Measurements from ENCODE around the gene SF3B1. TPM values are rescaled to one million over a fixed set of nuclear protein-coding genes. Genes with fewer than 3 reads are reported as not detected.

Gene SF3B1
- total and polyA plus RNA-seq, 10 of the 15 experiments (the other 5 are each of a cell fraction or from before 2014, with no cell fraction given), result 163 to 565 (median 239) TPM

DNA sequence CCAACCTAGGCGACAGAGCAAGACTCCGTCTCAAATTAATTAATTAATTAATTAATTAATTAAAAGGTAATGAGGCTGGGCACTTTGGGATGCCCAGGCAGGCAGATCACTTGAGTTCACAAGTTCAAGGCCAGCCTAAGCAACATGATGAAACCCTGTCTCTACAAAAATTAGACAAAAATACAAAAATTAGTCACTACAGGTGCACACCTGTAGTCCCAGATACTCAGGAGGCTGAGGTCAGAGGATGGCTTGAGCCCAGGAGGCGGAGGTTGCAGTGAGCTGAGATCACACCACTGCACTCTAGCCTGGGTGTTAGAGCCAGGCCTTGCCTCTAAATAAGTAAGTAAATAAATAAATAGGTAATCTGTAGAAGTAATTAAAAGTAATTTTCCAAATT lies 6.8 kb downstream of the SF3B1 start:
- H2AFZ ChIP-seq (ENCODE audit: control insufficient read depth, low read depth, low read length), result no peak overlapping the region
- no peak overlapping the region for H3K27ac ChIP-seq (ENCODE audit: control insufficient read depth, insufficient read depth)
- 0 out of 2 replicates have a peak overlapping the region, but pooled peaks have one; percentile 23 for H3K4me2 ChIP-seq (ENCODE audit: control insufficient read depth, insufficient read depth)
- peaks cover 15% of the 10 kb centered on the region for H4K20me1 ChIP-seq (ENCODE audit: control insufficient read depth, insufficient read depth)
- in situ Hi-C loops (cut with MboI) (no loop called here), intact Hi-C loops (cut with micrococcal nuclease; ENCODE audit: unreplicated experiment) (loop anchor here (2.0 kb wide), 1 partner anchor 69 kb away; no protein-coding TSS in a partner anchor)
- H3K36me3 ChIP-seq (ENCODE audit: control insufficient read depth in 2 of 2, insufficient read depth in 2 of 2, low read length in 1 of 2), result peaks cover 0 to 10% of the 10 kb centered on the region in 2 experiments; a peak in 3 of 4 replicates
- 0 out of 2 replicates have a peak, but pooled peaks cover 3% of the 10 kb centered on the region for H3K4me1 ChIP-seq (ENCODE audit: control insufficient read depth, insufficient read depth, low read length)
- no peak overlapping the region for H3K4me3 ChIP-seq
- FAIRE-seq, result no peak
- peaks cover 95% of the 10 kb centered on the region for H3K79me2 ChIP-seq (ENCODE audit: control insufficient read depth, insufficient read depth, low read length)
- 94% methylated on average over 3 of the region's 3 CpGs for WGBS (ENCODE audit: insufficient coverage, insufficient replicate concordance, low lambda C conversion rate, missing lambda C conversion rate)
- no TSS peak for BruUV-seq (replicated peaks)
- ChIA-PET SMC1A (ENCODE audit: uncharacterized antibody, unreplicated experiment) (interaction anchor here (0.7 kb wide), 1 partner anchor 25 kb away, joined by 3 read pairs; no protein-coding TSS in a partner anchor), RAD21 (ENCODE audit: unreplicated experiment) (no interaction called here), POLR2A (interaction anchor here (1.4 kb wide), 1 partner anchor 27 kb away, joined by 3 read pairs; no protein-coding TSS in a partner anchor), CTCF (no interaction called here)
- H3K9me3 ChIP-seq (replicated peaks; ENCODE audit: control insufficient read depth, insufficient read depth, low read length), result no peaks in the 10 kb centered on the region
- DNase-seq (ENCODE audit: low read depth, low spot score), result no peak
- no peak for TF ChIP-seq CHD4 (IDR thresholded peaks at IDR 0.05)
- no peak overlapping the region for H3K9ac ChIP-seq (ENCODE audit: control insufficient read depth, insufficient read depth, low read length)
- ATAC-seq, result no peak
- no peaks in the 10 kb centered on the region for H3K27me3 ChIP-seq (replicated peaks in 1 of 2; ENCODE audit: control insufficient read depth in 2 of 2, insufficient read depth in 2 of 2, low read length in 1 of 2)

DNA sequence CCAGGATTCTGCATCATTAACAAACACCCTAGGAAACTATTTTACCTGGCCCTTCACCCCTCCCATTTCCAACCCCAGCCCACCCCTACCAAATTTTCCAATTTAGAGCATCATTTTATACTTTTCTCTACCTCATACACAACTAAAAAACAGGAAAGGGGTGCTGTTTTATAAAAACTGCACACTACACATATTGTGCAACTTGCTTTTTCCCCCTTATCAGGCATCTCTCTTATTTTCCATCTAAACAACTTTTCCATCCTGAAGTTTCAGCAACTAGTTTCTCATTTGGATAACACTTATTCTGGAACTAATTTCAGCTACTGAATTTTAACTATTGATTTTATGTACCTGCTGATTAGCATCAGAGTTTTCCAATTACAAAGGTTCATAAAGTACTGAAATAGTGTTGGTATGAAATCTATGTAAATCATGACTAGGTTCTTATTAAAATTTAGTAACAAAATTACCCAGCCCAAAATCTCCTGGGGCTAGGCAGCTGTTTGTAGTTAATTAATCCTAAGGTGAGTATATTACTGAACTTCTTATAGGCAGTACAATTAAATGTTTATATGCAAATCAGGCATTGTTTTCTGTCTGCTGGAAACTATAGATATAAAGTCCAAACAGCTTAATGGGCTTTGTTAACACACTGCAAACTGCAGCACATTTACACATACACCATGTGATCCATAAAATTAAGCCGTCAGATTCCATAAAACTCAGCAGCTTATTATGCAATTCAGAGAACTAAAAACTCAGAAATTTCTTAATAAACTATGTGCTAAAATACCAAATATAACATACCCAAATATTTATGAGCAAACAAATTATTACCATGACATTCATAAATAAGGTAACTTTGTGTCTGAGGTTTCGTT lies 7.9 kb downstream of the SF3B1 start:
- in situ Hi-C loops (cut with MboI), result no loop called here
- Histone ChIP-seq H3K4me2 (ENCODE audit: control insufficient read depth, insufficient read depth) (peak overlapping the region; percentile 38; the same call in 1 of the 2 replicates), H3K9ac (ENCODE audit: control insufficient read depth, insufficient read depth, low read length) (peak overlapping the region; percentile 6; the same call in 1 of the 2 replicates), H3K27me3 (replicated peaks in 1 of 2; ENCODE audit: control insufficient read depth in 2 of 2, insufficient read depth in 2 of 2, low read length in 1 of 2) (no peaks in the 10 kb centered on the region), H2AFZ (ENCODE audit: control insufficient read depth, low read depth, low read length) (no peak overlapping the region), H3K36me3 (ENCODE audit: control insufficient read depth in 2 of 2, insufficient read depth in 2 of 2, low read length in 1 of 2) (peaks cover 0 to 15% of the 10 kb centered on the region in 2 experiments; a peak in 3 of 4 replicates), H3K27ac (ENCODE audit: control insufficient read depth, insufficient read depth) (no peak overlapping the region), H3K79me2 (ENCODE audit: control insufficient read depth, insufficient read depth, low read length) (peaks cover 90% of the 10 kb centered on the region), H3K9me3 (replicated peaks; ENCODE audit: control insufficient read depth, insufficient read depth, low read length) (no peaks in the 10 kb centered on the region), H3K4me1 (ENCODE audit: control insufficient read depth, insufficient read depth, low read length) (0 out of 2 replicates have a peak, but pooled peaks cover 3% of the 10 kb centered on the region), H4K20me1 (ENCODE audit: control insufficient read depth, insufficient read depth) (peaks cover 15% of the 10 kb centered on the region), H3K4me3 (no peak overlapping the region)
- ChIA-PET CTCF (interaction anchor here (0.7 kb wide), 1 partner anchor 32 kb away, joined by 3 read pairs; no protein-coding TSS in a partner anchor), RAD21 (ENCODE audit: unreplicated experiment) (interaction anchor here (0.8 kb wide), 1 partner anchor 15 kb away, joined by 4 read pairs; no protein-coding TSS in a partner anchor), SMC1A (ENCODE audit: uncharacterized antibody, unreplicated experiment) (interaction anchor here (0.7 kb wide), 2 partner anchors 24 to 78 kb away, joined by 3 read pairs; no protein-coding TSS in a partner anchor), POLR2A (no interaction called here)
- WGBS (ENCODE audit: insufficient coverage, insufficient replicate concordance, low lambda C conversion rate, missing lambda C conversion rate), result 67% methylated on average over 2 of the region's 2 CpGs
- DNase-seq (ENCODE audit: low read depth, low spot score) (no peak), FAIRE-seq (no peak), ATAC-seq (no peak)
- TF ChIP-seq TCF3 (IDR thresholded peaks at IDR 0.05; ENCODE audit: borderline replicate concordance, insufficient read depth, low read depth, low read length), result no peak
- TF ChIP-seq PAX5 (IDR thresholded peaks at IDR 0.05; ENCODE audit: borderline replicate concordance, low read depth, low read length), result no peak
- TF ChIP-seq GATAD2B (conservative IDR thresholded peaks at IDR 0.05; ENCODE audit: low read depth), result no peak
- TF ChIP-seq, protein P1, sequence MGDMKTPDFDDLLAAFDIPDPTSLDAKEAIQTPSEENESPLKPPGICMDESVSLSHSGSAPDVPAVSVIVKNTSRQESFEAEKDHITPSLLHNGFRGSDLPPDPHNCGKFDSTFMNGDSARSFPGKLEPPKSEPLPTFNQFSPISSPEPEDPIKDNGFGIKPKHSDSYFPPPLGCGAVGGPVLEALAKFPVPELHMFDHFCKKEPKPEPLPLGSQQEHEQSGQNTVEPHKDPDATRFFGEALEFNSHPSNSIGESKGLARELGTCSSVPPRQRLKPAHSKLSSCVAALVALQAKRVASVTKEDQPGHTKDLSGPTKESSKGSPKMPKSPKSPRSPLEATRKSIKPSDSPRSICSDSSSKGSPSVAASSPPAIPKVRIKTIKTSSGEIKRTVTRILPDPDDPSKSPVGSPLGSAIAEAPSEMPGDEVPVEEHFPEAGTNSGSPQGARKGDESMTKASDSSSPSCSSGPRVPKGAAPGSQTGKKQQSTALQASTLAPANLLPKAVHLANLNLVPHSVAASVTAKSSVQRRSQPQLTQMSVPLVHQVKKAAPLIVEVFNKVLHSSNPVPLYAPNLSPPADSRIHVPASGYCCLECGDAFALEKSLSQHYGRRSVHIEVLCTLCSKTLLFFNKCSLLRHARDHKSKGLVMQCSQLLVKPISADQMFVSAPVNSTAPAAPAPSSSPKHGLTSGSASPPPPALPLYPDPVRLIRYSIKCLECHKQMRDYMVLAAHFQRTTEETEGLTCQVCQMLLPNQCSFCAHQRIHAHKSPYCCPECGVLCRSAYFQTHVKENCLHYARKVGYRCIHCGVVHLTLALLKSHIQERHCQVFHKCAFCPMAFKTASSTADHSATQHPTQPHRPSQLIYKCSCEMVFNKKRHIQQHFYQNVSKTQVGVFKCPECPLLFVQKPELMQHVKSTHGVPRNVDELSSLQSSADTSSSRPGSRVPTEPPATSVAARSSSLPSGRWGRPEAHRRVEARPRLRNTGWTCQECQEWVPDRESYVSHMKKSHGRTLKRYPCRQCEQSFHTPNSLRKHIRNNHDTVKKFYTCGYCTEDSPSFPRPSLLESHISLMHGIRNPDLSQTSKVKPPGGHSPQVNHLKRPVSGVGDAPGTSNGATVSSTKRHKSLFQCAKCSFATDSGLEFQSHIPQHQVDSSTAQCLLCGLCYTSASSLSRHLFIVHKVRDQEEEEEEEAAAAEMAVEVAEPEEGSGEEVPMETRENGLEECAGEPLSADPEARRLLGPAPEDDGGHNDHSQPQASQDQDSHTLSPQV (IDR thresholded peaks at IDR 0.05), result no peak
- no peak for TF ChIP-seq BHLHE40 (IDR thresholded peaks at IDR 0.05; ENCODE audit: borderline replicate concordance in 1 of 2, low read depth in 2 of 2, low read length in 1 of 2)
- TF ChIP-seq MYB (IDR thresholded peaks at IDR 0.05; ENCODE audit: borderline replicate concordance, low read depth, low read length), result no peak
- no peak for TF ChIP-seq STAT1 (conservative IDR thresholded peaks at IDR 0.05)
- no peak for TF ChIP-seq KDM1A (IDR thresholded peaks at IDR 0.05; ENCODE audit: borderline replicate concordance)
- no peak for TF ChIP-seq ZNF217 (IDR thresholded peaks at IDR 0.05)
- no TSS peak for BruUV-seq (replicated peaks)
- intact Hi-C loops (cut with micrococcal nuclease; ENCODE audit: unreplicated experiment), result no loop called here

Data from GM12878 (cell line).